Lung (tissue), 12 donors: Measurements from ENCODE around the gene RALGPS1. TPM values are rescaled to one million over a fixed set of nuclear protein-coding genes. Genes with fewer than 3 reads are reported as not detected.

Experiments
- ATAC-seq: fragments of 200-7000 bp; cut with Tn5 transposase; one replicate; pipeline ENCODE4 v1.9.1; 2020; ENCODE audit warnings: moderate number of reproducible peaks; ENCODE audit not compliant: insufficient read depth, low FRiP score
- DNase-seq, 3 donors: peaks; one replicate each; pipeline ENCODE4 v3.0.0-alpha.2; 2013 to 2017
- H3K27ac ChIP-seq, 2 donors: one replicate each; pipeline ENCODE4 v1.5.1; 2013; ENCODE audit warnings: mild to moderate bottlenecking in 2 of 2, moderate library complexity in 2 of 2, control low read depth in 1 of 2, inconsistent platforms in 1 of 2, low read depth in 1 of 2, low read length in 1 of 2
- H3K27me3 ChIP-seq, 3 donors: one replicate each; pipeline ENCODE4 v1.5.1; 2013; ENCODE audit warnings: low read length in 2 of 3; ENCODE audit not compliant: control insufficient read depth in 3 of 3, insufficient read depth in 3 of 3
- H3K36me3 ChIP-seq, 4 donors: one replicate each; pipeline ENCODE4 v1.5.1; 2013; ENCODE audit warnings: low read length in 4 of 4, mild to moderate bottlenecking in 1 of 4, moderate library complexity in 1 of 4; ENCODE audit not compliant: control insufficient read depth in 4 of 4, insufficient read depth in 4 of 4
- H3K4me1 ChIP-seq, 5 donors: one replicate each; pipeline ENCODE4 v1.5.1; 2013; ENCODE audit warnings: low read length in 5 of 5, mild to moderate bottlenecking in 2 of 5, moderate library complexity in 1 of 5; ENCODE audit not compliant: control insufficient read depth in 5 of 5, insufficient read depth in 5 of 5
- H3K4me3 ChIP-seq: one replicate; pipeline ENCODE4 v1.5.1; 2013; ENCODE audit warnings: mild to moderate bottlenecking, control low read depth, moderate library complexity
- H3K9ac ChIP-seq, 2 donors: one replicate each; pipeline ENCODE4 v1.5.1; 2013; ENCODE audit warnings: low read length in 2 of 2, control low read depth in 1 of 2; ENCODE audit not compliant: insufficient read depth in 1 of 2
- H3K9me3 ChIP-seq, 4 donors: one replicate each; pipeline ENCODE4 v1.5.1; 2013; ENCODE audit warnings: low read length in 3 of 4, mild to moderate bottlenecking in 1 of 4, moderate library complexity in 1 of 4; ENCODE audit not compliant: control insufficient read depth in 4 of 4, insufficient read depth in 3 of 4
- WGBS, 2 donors: extraction: QIAGEN DNeasy Blood & Tissue Kit; methylation state at CpG; one replicate each; pipeline ENCODE4 v1.1.7; 2013; 5-methylcytosine and 5-hydroxymethylcytosine counted together
- polyA plus RNA-seq, 2 donors: library from polyadenylated mRNA; stranded (reverse); fragments of 200-250 nt; gene quantifications; one replicate each; pipeline ENCODE4 v1.2.1, GENCODE V29; 2013
- total RNA-seq, 2 donors: library from RNA; depleted of rRNA in 1 of 2; stranded (reverse); fragments of >200 nt in 1 of 2; gene quantifications; one replicate each; pipeline ENCODE4 v1.2.1, GENCODE V29; 2014 to 2021
- TF ChIP-seq, protein P1 (sequence below): IDR thresholded peaks from 2 replicates; pipeline ENCODE4 v1.5.1; 2012; ENCODE audit warnings: mild to moderate bottlenecking; ENCODE audit errors: control extremely low read depth, extremely low read depth
- donor health status: control.
- donor health status: control.
- donor health status: Bipolar disorder and iron deficiency.
- donor health status: healthy.
- donor health status: DM: yes; HTN: yes; CAD: no.

RALGPS1 gene
- total and polyA plus RNA-seq, 4 donors: 3.5 to 30.3 (median 11.9) TPM

DNA sequence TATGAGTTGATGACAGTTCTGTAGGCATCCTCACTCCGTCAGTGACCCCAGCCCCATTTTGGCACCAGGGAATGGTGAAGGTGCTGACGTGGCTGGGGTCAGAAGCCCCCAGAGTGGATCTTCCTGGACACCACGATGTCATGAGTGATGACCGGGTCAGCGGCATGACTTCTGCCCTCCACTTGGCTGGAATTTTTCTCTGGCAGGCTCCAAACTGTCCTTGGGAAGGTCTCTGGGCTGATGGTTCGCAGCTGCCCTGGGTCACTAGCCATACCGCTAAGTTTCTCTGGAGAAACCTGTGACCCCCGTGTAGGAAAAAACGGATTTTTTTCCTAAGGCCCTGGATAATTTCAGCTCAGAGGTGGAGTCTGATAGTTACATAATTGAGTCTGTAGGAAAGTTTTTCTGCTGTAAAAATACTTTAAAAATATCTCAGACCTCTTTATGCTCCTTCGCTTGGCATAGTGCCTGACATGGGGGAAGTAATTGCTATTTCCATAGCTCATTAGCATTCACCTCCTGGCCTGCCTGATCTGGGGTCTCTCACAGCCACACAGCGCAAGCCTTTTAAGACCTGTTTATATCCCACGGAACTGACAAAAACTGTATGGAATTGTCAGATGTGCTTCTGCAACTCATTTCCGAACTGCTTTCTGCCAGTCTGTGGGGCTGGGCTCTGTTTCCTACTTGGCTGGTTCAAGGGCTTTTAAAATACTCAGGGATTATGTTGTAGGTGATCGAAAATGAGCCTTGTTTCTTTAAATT lies 138.7 kb downstream of the RALGPS1 start:
- no peak for ATAC-seq
- H3K36me3 ChIP-seq: peaks cover 0 to 2% (median 0%) of the 10 kb centered on the region in 4 donors
- peak overlapping the region in 1 of 2 donors; percentile 71 for H3K27ac ChIP-seq
- TF ChIP-seq, protein P1, sequence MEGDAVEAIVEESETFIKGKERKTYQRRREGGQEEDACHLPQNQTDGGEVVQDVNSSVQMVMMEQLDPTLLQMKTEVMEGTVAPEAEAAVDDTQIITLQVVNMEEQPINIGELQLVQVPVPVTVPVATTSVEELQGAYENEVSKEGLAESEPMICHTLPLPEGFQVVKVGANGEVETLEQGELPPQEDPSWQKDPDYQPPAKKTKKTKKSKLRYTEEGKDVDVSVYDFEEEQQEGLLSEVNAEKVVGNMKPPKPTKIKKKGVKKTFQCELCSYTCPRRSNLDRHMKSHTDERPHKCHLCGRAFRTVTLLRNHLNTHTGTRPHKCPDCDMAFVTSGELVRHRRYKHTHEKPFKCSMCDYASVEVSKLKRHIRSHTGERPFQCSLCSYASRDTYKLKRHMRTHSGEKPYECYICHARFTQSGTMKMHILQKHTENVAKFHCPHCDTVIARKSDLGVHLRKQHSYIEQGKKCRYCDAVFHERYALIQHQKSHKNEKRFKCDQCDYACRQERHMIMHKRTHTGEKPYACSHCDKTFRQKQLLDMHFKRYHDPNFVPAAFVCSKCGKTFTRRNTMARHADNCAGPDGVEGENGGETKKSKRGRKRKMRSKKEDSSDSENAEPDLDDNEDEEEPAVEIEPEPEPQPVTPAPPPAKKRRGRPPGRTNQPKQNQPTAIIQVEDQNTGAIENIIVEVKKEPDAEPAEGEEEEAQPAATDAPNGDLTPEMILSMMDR: no peak
- no peaks in the 10 kb centered on the region for H3K27me3 ChIP-seq
- peak; percentile 59 to 84 (median 81) for DNase-seq
- no peak overlapping the region for H3K9ac ChIP-seq
- H3K4me1 ChIP-seq: peaks cover 10 to 39% (median 11%) of the 10 kb centered on the region in 5 donors
- 67 to 83% methylated on average over 14 of the region's 14 CpGs for WGBS, 2 donors
- no peaks in the 10 kb centered on the region for H3K9me3 ChIP-seq
- no peak overlapping the region for H3K4me3 ChIP-seq

DNA sequence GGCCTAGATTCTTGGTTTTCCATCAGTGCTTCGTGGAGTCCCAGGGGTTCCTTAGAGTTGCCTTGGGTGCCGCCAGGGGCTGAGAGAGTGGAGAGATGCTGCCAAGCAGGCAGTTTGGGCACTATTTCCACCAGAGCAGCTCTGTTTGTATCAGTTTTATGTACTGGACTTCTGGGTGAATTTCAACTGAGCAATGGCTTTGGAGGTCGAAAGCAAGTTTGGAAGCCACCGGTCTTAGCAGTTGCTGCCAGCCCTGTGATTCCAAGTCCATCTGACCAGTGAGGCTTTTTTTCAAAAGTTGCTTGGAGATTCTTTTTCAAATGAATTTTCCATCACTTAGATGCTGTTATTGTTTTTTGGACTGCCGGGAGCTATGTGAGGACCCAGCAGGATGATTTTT lies 139.4 kb downstream of the RALGPS1 start:
- peak overlapping the region in 1 of 2 donors; percentile 21 for H3K27ac ChIP-seq
- DNase-seq: no peak

DNA sequence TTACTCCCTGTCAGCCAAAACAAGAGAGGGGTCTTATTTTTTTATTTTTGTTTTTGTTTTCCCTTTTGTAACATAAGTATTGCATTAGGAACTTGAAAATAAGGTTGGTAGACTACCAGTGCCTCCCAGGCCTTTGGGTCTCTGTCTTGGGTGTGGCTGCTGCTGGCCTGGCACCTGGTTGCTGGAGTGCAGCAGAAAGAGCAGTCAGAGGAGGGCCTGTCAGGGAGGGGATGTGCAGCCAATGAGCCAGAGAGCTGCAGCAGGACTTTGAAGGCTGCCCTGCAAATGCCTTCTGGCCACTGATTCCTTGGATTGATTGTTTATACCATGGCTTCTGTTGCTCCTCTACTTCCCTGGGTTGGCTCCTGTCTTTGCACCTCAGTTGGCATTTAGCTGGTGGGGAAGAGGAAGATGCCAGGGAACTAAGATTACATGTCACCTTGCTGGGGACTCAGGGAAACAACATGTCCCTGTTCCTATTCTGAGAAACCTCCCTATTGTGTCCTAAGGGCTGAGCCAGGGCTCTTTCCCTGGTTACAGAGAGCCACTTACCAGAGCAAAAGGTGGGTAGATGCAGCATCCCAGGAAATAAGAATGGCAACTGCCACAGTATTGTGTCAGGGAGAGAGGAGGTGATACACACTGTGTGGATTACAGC lies 141.3 kb downstream of the RALGPS1 start:
- DNase-seq (no peak), ATAC-seq (no peak)
- no peak overlapping the region for H3K4me3 ChIP-seq
- no peak overlapping the region for H3K27ac ChIP-seq
- H3K9me3 ChIP-seq: no peaks in the 10 kb centered on the region
- TF ChIP-seq, protein P1: no peak
- H3K4me1 ChIP-seq: peaks cover 13 to 25% (median 15%) of the 10 kb centered on the region in 5 donors
- no peak overlapping the region for H3K9ac ChIP-seq
- H3K27me3 ChIP-seq: no peaks in the 10 kb centered on the region
- H3K36me3 ChIP-seq: peaks cover 0 to 2% (median 0%) of the 10 kb centered on the region in 4 donors

More for the DNA sequence above, 139.4 kb downstream of the RALGPS1 start:
- Histone ChIP-seq H3K4me1 (peaks cover 12 to 32% (median 16%) of the 10 kb centered on the region in 5 donors), H3K9me3 (no peaks in the 10 kb centered on the region), H3K9ac (no peak overlapping the region), H3K36me3 (peaks cover 0 to 2% (median 0%) of the 10 kb centered on the region in 4 donors), H3K4me3 (no peak overlapping the region), H3K27me3 (no peaks in the 10 kb centered on the region)
- TF ChIP-seq, protein P1: no peak
- 80 to 82% methylated on average over 5 of the region's 5 CpGs for WGBS, 2 donors
- no peak for ATAC-seq
